ENCODE measurements around the gene SHLD2. TPM values are rescaled to one million over a fixed set of nuclear protein-coding genes. Genes with fewer than 3 reads are reported as not detected.
"Not testable (repeated sequence)": the region's sequence is repeated elsewhere in the genome, so short reads cannot be mapped to it uniquely, and the experiment has no call there.

Gene SHLD2
- total RNA-seq, 1 donor from 2014 or later, result 32.7 TPM

GRCh38 chr10:87211848-87212247, 116.8 kb downstream of the SHLD2 start:
- DNase-seq (ENCODE audit: low spot score), result not testable (repeated sequence)

- DNase-seq (ENCODE audit: low spot score), result not testable (repeated sequence)
Observed at GRCh38 chr10:87213150-87213765, 118.3 kb downstream of the SHLD2 start.

- DNase-seq (ENCODE audit: low spot score), result not testable (repeated sequence)
Observed at GRCh38 chr10:87213806-87214205, 118.8 kb downstream of the SHLD2 start.

- DNase-seq (ENCODE audit: low spot score), result not testable (repeated sequence)
Observed at GRCh38 chr10:87216120-87216519, 121.1 kb downstream of the SHLD2 start.

GRCh38 chr10:87219370-87219769, 124.4 kb downstream of the SHLD2 start:
- DNase-seq (ENCODE audit: low spot score), result not testable (repeated sequence)

- DNase-seq (ENCODE audit: low spot score), result not testable (repeated sequence)
Observed at GRCh38 chr10:87222789-87223188, 127.8 kb downstream of the SHLD2 start.

GRCh38 chr10:87225148-87225547, 130.1 kb downstream of the SHLD2 start, which contains the start of gene NUTM2A:
Gene NUTM2A, plus strand, starts transcription at chr10:87225448. Its CDS starts 383 bp downstream, at chr10:87225831.
- not testable (repeated sequence) for DNase-seq (ENCODE audit: low spot score)

GRCh38 chr10:87228247-87228646, 133.2 kb downstream of the SHLD2 start:
- DNase-seq (ENCODE audit: low spot score), result not testable (repeated sequence)

GRCh38 chr10:87229211-87229610, 134.2 kb downstream of the SHLD2 start:
- not testable (repeated sequence) for DNase-seq (ENCODE audit: low spot score)

GRCh38 chr10:87234854-87235253, 139.8 kb downstream of the SHLD2 start:
- not testable (repeated sequence) for DNase-seq (ENCODE audit: low spot score)

GRCh38 chr10:87237244-87237643, 142.2 kb downstream of the SHLD2 start:
- DNase-seq (ENCODE audit: low spot score), result not testable (repeated sequence)

GRCh38 chr10:87239346-87239808, 144.4 kb downstream of the SHLD2 start:
- not testable (repeated sequence) for DNase-seq (ENCODE audit: low spot score)

Other genes starting within 250 kb of the SHLD2 start
- gene MMRN2, start 137.6 kb upstream of the SHLD2 start, total RNA-seq (ENCODE audit: insufficient read depth, low replicate concordance), result 29.1 TPM
- 5.3 TPM for gene SNCG, start 136.6 kb upstream of the SHLD2 start, total RNA-seq (ENCODE audit: insufficient read depth, low replicate concordance)
- 21.9 TPM for gene ADIRF, start 126.7 kb upstream of the SHLD2 start, total RNA-seq (ENCODE audit: insufficient read depth, low replicate concordance)
- not detected for gene FAM25A, start 74.9 kb upstream of the SHLD2 start, total RNA-seq (ENCODE audit: insufficient read depth, low replicate concordance)
- 82.8 TPM for gene GLUD1, start 363 bp upstream of the SHLD2 start, total RNA-seq (ENCODE audit: insufficient read depth, low replicate concordance)
- not detected for gene NUTM2A, start 130.2 kb downstream of the SHLD2 start, total RNA-seq (ENCODE audit: insufficient read depth, low replicate concordance)

Data from umbilical cord (tissue), 2 donors.